Common myeloid progenitor, CD34-positive (primary cell): ENCODE measurements around the gene TBX1.
A peak's percentile ranks its signal among the peaks of the same experiment; 100 is the strongest.

Experiments used
- CTCF ChIA-PET: fragments of 350-600 bp; sonication (Branson Sonifier 250); formaldehyde crosslinking; loops from one replicate; lab custom pipeline; 2021; ENCODE audit warnings: antibody characterized with exemption; lab: Charles Lee
- POLR2A ChIA-PET: fragments of 350-600 bp; sonication (Branson Sonifier 250); formaldehyde crosslinking; loops from one replicate; lab custom pipeline; 2021; ENCODE audit warnings: antibody characterized with exemption; lab: Charles Lee
- DNase-seq, 3 donors: peaks; one replicate each; pipeline versions ENCODE4 v3.0.0 to v3.0.0-alpha.2; 2013
- H3K27ac ChIP-seq, 2 experiments: 1 replicate in 1 of 2; 2 replicates in 1 of 2; pipeline ENCODE4 v1.7.0; 2013; ENCODE audit warnings: inconsistent platforms in 2 of 2, low read length in 2 of 2, mild to moderate bottlenecking in 2 of 2, low read depth in 1 of 2, moderate library complexity in 1 of 2; ENCODE audit not compliant: severe bottlenecking in 2 of 2, insufficient read depth in 1 of 2, poor library complexity in 1 of 2
- H3K27me3 ChIP-seq, 5 experiments: replicated peaks in 2 of 5; 1 replicate in 3 of 5; 2 replicates in 2 of 5; pipeline versions ENCODE4 v1.6.1 to v1.7.0; 2013; ENCODE audit warnings: low read length in 4 of 5, mild to moderate bottlenecking in 2 of 5, moderate library complexity in 2 of 5, inconsistent platforms in 1 of 5; ENCODE audit not compliant: insufficient read depth in 5 of 5, control insufficient read depth in 4 of 5
- H3K36me3 ChIP-seq, 4 experiments: 1 replicate in 2 of 4; 2 replicates in 2 of 4; pipeline versions ENCODE4 v1.6.1 to v1.7.0; 2013; ENCODE audit warnings: low read length in 3 of 4, control low read depth in 1 of 4, mild to moderate bottlenecking in 1 of 4; ENCODE audit not compliant: control insufficient read depth in 4 of 4, insufficient read depth in 4 of 4
- H3K4me1 ChIP-seq, 4 experiments: 1 replicate in 3 of 4; 2 replicates in 1 of 4; pipeline versions ENCODE4 v1.6.1 to v1.7.1; 2013; ENCODE audit warnings: low read length in 3 of 4, mild to moderate bottlenecking in 3 of 4, control low read depth in 1 of 4, inconsistent platforms in 1 of 4, moderate library complexity in 1 of 4; ENCODE audit not compliant: control insufficient read depth in 4 of 4, insufficient read depth in 4 of 4; ENCODE audit errors: control extremely low read depth in 1 of 4
- H3K4me3 ChIP-seq, 7 experiments: 1 replicate in 4 of 7; 2 replicates in 3 of 7; pipeline versions ENCODE4 v1.5.1 to v1.7.0; 2013; ENCODE audit warnings: mild to moderate bottlenecking in 7 of 7, low read length in 6 of 7, moderate library complexity in 6 of 7, inconsistent platforms in 2 of 7, low read depth in 2 of 7, control low read depth in 1 of 7; ENCODE audit not compliant: insufficient read depth in 4 of 7, control insufficient read depth in 1 of 7; ENCODE audit errors: extremely low read depth in 1 of 7
- H3K9me3 ChIP-seq, 5 experiments: 1 replicate in 4 of 5; 2 replicates in 1 of 5; pipeline versions ENCODE4 v1.6.1 to v1.7.1; 2013; ENCODE audit warnings: low read length in 4 of 5, mild to moderate bottlenecking in 2 of 5, inconsistent platforms in 1 of 5, low read depth in 1 of 5, moderate library complexity in 1 of 5; ENCODE audit not compliant: control insufficient read depth in 4 of 5, insufficient read depth in 2 of 5; ENCODE audit errors: control extremely low read depth in 1 of 5
- WGBS: methylation state at CpG from one replicate; pipeline ENCODE4 v1.1.5; 2013; ENCODE audit not compliant: insufficient coverage; 5-methylcytosine and 5-hydroxymethylcytosine counted together

TBX1 gene

GRCh38 chr22:19716041-19716828 lies 44.3 kb upstream of the TBX1 start:
- POLR2A ChIA-PET, result no interaction called here
- CTCF ChIA-PET, result interaction anchor here (1.1 to 2.9 kb wide), 5 partner anchors 7 to 221 kb away, joined by 3 to 16 read pairs (median 4); partner anchors contain the start of gene GP1BB
- no peak for DNase-seq
- Histone ChIP-seq H3K9me3 (no peaks in the 10 kb centered on the region), H3K4me1 (peaks cover 0 to 50% (median 35%) of the 10 kb centered on the region in 4 experiments), H3K4me3 (no peak overlapping the region), H3K27ac (no peak overlapping the region), H3K27me3 (peaks cover 0 to 29% (median 0%) of the 10 kb centered on the region in 5 experiments), H3K36me3 (peaks cover 0 to 14% (median 4%) of the 10 kb centered on the region in 4 experiments)
- WGBS, result 85% methylated on average over 7 of the region's 11 CpGs

GRCh38 chr22:19716829-19717105 lies 43.8 kb upstream of the TBX1 start:
- Histone ChIP-seq H3K27ac (no peak overlapping the region), H3K4me1 (peaks cover 0 to 54% (median 36%) of the 10 kb centered on the region in 4 experiments), H3K4me3 (no peak overlapping the region), H3K36me3 (peaks cover 0 to 19% (median 4%) of the 10 kb centered on the region in 4 experiments), H3K27me3 (peaks cover 0 to 29% (median 0%) of the 10 kb centered on the region in 5 experiments), H3K9me3 (no peaks in the 10 kb centered on the region)
- ChIA-PET CTCF (interaction anchor here (1.0 to 2.9 kb wide), 4 partner anchors 85 to 221 kb away, joined by 3 to 16 read pairs (median 4); no protein-coding TSS in a partner anchor), POLR2A (no interaction called here)
- DNase-seq, result no peak
- 100% methylated on average over 1 of the region's 1 CpG for WGBS

- no peaks in the 10 kb centered on the region for H3K9me3 ChIP-seq
- H3K4me1 ChIP-seq, result peaks cover 0 to 54% (median 37%) of the 10 kb centered on the region in 4 experiments
- H3K36me3 ChIP-seq, result peaks cover 0 to 20% (median 4%) of the 10 kb centered on the region in 4 experiments
- ChIA-PET POLR2A (no interaction called here), CTCF (interaction anchor here (1.0 to 2.9 kb wide), 4 partner anchors 85 to 221 kb away, joined by 3 to 16 read pairs (median 4); no protein-coding TSS in a partner anchor)
- peak overlapping the region in 1 of 7 experiments; percentile 74 for H3K4me3 ChIP-seq
- H3K27ac ChIP-seq, result no peak overlapping the region
- WGBS, result 100% methylated on average over 1 of the region's 9 CpGs
- peaks cover 0 to 29% (median 0%) of the 10 kb centered on the region in 5 experiments for H3K27me3 ChIP-seq
- no peak for DNase-seq
Measured at GRCh38 chr22:19717181-19717580, 43.4 kb upstream of the TBX1 start.

GRCh38 chr22:19717691-19718455 lies 42.7 kb upstream of the TBX1 start:
- Histone ChIP-seq H3K27me3 (peaks cover 0 to 29% (median 0%) of the 10 kb centered on the region in 5 experiments), H3K27ac (peak overlapping the region in 1 of 2 experiments; percentile 74), H3K36me3 (peaks cover 0 to 22% (median 4%) of the 10 kb centered on the region in 4 experiments), H3K4me1 (peaks cover 0 to 59% (median 44%) of the 10 kb centered on the region in 4 experiments), H3K9me3 (no peaks in the 10 kb centered on the region), H3K4me3 (peak overlapping the region; percentile 48 to 82 (median 60))
- CTCF ChIA-PET, result interaction anchor here (1.0 to 2.9 kb wide), 3 partner anchors 86 to 222 kb away, joined by 4 to 16 read pairs (median 4); no protein-coding TSS in a partner anchor
- DNase-seq, result peak; percentile 73 to 84 (median 83)
- 6% methylated on average over 81 of the region's 96 CpGs for WGBS
- POLR2A ChIA-PET, result interaction anchor here (0.8 kb wide), 1 partner anchor 8 kb away, joined by 3 read pairs; no protein-coding TSS in a partner anchor

GRCh38 chr22:19718456-19719049 lies 42.0 kb upstream of the TBX1 start:
- Histone ChIP-seq H3K27ac (peak overlapping the region in 1 of 2 experiments; percentile 74), H3K4me3 (peak overlapping the region; percentile 48 to 82 (median 60)), H3K9me3 (no peaks in the 10 kb centered on the region), H3K27me3 (peaks cover 0 to 26% (median 0%) of the 10 kb centered on the region in 5 experiments), H3K36me3 (peaks cover 0 to 22% (median 4%) of the 10 kb centered on the region in 4 experiments), H3K4me1 (peaks cover 0 to 66% (median 50%) of the 10 kb centered on the region in 4 experiments)
- CTCF ChIA-PET, result interaction anchor here (1.3 to 1.5 kb wide), 2 partner anchors 16 to 86 kb away, joined by 4 to 6 read pairs; no protein-coding TSS in a partner anchor
- under 1% methylated on average over 56 of the region's 70 CpGs for WGBS
- POLR2A ChIA-PET, result interaction anchor here (0.8 kb wide), 1 partner anchor 9 kb away, joined by 3 read pairs; no protein-coding TSS in a partner anchor
- DNase-seq, result no peak

GRCh38 chr22:19719050-19719482 lies 41.5 kb upstream of the TBX1 start:
- H3K27me3 ChIP-seq, result peaks cover 0 to 26% (median 0%) of the 10 kb centered on the region in 5 experiments
- ChIA-PET POLR2A (interaction anchor here (0.8 kb wide), 1 partner anchor 10 kb away, joined by 3 read pairs; no protein-coding TSS in a partner anchor), CTCF (interaction anchor here (1.1 to 1.5 kb wide), 5 partner anchors 16 to 251 kb away, joined by 3 to 6 read pairs (median 4); no protein-coding TSS in a partner anchor)
- peaks cover 0 to 22% (median 4%) of the 10 kb centered on the region in 4 experiments for H3K36me3 ChIP-seq
- no peaks in the 10 kb centered on the region for H3K9me3 ChIP-seq
- peak overlapping the region in 5 of 7 experiments; percentile 51 to 82 (median 71) for H3K4me3 ChIP-seq
- peak overlapping the region in 1 of 2 experiments; percentile 74 for H3K27ac ChIP-seq
- peak in 1 of 3 donors; percentile 29 for DNase-seq
- peaks cover 0 to 67% (median 53%) of the 10 kb centered on the region in 4 experiments for H3K4me1 ChIP-seq
- 4% methylated on average over 31 of the region's 31 CpGs for WGBS
